Astrocyte of the spinal cord (primary cell): Measurements from ENCODE around the gene THSD7B.

Experiments
- DNase-seq: peaks from one replicate; pipeline ENCODE4 v3.0.0; 2011; ENCODE audit warnings: low read depth, low spot score
- H3K4me3 ChIP-seq: 2 replicates; pipeline ENCODE4 v1.5.1; 2011; ENCODE audit warnings: low read depth, mild to moderate bottlenecking, low read length, moderate library complexity
- CTCF ChIP-seq: IDR thresholded peaks from 2 replicates; pipeline ENCODE4 v1.5.1; 2012; ENCODE audit warnings: low read depth, mild to moderate bottlenecking, low read length, inconsistent platforms
- in situ Hi-C: cut with HindIII; loops from 2 replicates; pipeline ENCODE4 v1.10.0; 2017; ENCODE audit warnings: low sequenced_read_pairs

The THSD7B gene

GRCh38 chr2:137449454-137449853 is 684.1 kb downstream of the THSD7B start:
- no peak overlapping the region for H3K4me3 ChIP-seq
- no peak for TF ChIP-seq CTCF
- DNase-seq = no peak
- in situ Hi-C loops = no loop called here

DNA sequence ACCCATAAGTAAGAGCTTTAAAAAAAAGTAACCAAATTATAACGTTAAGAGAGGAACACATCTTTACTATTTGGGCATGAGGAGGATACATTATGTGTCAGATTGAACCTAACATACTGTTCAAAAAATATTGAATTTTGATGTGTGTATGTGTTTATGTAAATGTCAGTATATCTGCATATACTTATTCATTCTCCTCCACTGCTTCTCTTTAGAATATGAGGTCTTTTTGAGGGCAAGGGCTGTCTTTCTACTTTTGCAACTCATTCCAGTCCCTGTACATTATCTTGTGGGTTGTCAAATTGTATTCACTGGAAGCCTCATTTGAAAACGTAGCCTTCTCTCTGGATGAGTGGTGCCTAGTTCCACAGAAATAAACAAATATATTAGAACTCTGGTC is 689.5 kb downstream of the THSD7B start:
- in situ Hi-C loops = no loop called here
- no peak for TF ChIP-seq CTCF
- no peak overlapping the region for H3K4me3 ChIP-seq
- DNase-seq = no peak

GRCh38 chr2:137467246-137467862 is 702.0 kb downstream of the THSD7B start:
- H3K4me3 ChIP-seq = no peak overlapping the region
- DNase-seq = peak; percentile 3
- in situ Hi-C loops = no loop called here
- peak; percentile 63 for TF ChIP-seq CTCF

DNA sequence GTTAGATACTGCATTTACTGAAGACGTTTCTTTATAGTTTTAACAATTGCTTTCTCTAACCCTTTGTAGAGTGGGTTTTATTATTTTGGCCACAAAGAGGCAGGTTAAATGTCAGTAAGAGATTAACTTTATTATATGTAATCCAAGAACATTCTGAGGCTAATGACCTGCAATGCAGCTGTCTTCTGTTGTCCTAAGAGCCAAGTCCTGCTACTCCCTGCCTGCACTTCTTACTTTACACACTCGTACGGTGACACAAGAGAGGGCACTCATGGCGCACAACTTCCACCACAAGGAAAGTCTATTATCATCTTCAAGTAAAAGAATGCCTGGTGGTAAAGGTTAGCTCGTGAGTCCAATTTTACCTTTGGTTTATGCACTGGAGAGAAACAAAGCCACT is 727.9 kb downstream of the THSD7B start:
- no peak for DNase-seq
- no peak overlapping the region for H3K4me3 ChIP-seq
- TF ChIP-seq CTCF = no peak
- in situ Hi-C loops = no loop called here

GRCh38 chr2:137500599-137500998 is 735.3 kb downstream of the THSD7B start:
- no peak overlapping the region for H3K4me3 ChIP-seq
- in situ Hi-C loops = no loop called here
- no peak for DNase-seq
- no peak for TF ChIP-seq CTCF

- no peak for DNase-seq
- in situ Hi-C loops = no loop called here
- no peak for TF ChIP-seq CTCF
- no peak overlapping the region for H3K4me3 ChIP-seq
These were observed 741.9 kb downstream of the THSD7B start for GRCh38 chr2:137507237-137507636.
